ENCODE results near the gene HAUS2. TPM values are rescaled to one million over a fixed set of nuclear protein-coding genes. Genes with fewer than 3 reads are reported as not detected.

The HAUS2 gene
- total RNA-seq, 1 donor from 2014 or later: 23.5 TPM

DNA sequence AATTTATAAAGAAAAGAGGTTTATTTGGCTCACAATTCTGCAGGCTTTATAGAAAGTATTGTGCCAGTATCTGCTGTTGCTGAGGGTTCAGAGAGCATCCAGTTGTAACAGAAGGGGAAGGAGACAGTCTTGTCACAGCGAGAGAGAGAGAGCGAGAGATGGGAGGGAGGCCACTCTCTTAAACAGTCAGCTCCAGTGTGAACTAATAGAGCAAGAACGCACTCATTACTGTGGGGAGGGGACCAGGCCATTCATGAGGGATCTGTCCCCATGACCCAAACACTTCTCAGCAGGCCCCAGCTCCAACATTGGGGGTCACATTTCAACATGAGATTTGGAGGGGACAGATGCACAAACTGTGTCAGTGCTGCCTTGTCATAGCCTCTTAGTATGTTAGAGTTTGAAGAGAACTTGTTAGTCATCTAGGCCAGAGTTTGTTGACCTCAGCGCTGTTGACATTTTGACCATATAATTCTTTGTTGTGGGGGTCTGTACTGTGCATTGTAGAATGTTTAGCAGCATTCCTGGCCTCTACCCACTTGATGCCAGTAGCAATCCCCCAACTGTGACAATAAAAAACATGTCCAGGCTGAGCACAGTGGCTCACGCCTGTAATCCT, 42.1 kb downstream of the HAUS2 start:
- TF ChIP-seq, protein P1, sequence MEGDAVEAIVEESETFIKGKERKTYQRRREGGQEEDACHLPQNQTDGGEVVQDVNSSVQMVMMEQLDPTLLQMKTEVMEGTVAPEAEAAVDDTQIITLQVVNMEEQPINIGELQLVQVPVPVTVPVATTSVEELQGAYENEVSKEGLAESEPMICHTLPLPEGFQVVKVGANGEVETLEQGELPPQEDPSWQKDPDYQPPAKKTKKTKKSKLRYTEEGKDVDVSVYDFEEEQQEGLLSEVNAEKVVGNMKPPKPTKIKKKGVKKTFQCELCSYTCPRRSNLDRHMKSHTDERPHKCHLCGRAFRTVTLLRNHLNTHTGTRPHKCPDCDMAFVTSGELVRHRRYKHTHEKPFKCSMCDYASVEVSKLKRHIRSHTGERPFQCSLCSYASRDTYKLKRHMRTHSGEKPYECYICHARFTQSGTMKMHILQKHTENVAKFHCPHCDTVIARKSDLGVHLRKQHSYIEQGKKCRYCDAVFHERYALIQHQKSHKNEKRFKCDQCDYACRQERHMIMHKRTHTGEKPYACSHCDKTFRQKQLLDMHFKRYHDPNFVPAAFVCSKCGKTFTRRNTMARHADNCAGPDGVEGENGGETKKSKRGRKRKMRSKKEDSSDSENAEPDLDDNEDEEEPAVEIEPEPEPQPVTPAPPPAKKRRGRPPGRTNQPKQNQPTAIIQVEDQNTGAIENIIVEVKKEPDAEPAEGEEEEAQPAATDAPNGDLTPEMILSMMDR (IDR thresholded peaks at IDR 0.05; ENCODE audit: unreplicated experiment): no peak
- Mint-ChIP-seq H3K27ac (ENCODE audit: unreplicated experiment) (no peak overlapping the region), H3K27me3 (ENCODE audit: unreplicated experiment) (no peaks in the 10 kb centered on the region), H3K4me3 (ENCODE audit: unreplicated experiment) (no peak overlapping the region), H3K9me3 (ENCODE audit: unreplicated experiment) (no peaks in the 10 kb centered on the region), H3K4me1 (ENCODE audit: unreplicated experiment) (peaks cover 21% of the 10 kb centered on the region), H3K36me3 (ENCODE audit: low read depth, unreplicated experiment) (peaks cover 3% of the 10 kb centered on the region)
- DNase-seq (ENCODE audit: low spot score): no peak

DNA sequence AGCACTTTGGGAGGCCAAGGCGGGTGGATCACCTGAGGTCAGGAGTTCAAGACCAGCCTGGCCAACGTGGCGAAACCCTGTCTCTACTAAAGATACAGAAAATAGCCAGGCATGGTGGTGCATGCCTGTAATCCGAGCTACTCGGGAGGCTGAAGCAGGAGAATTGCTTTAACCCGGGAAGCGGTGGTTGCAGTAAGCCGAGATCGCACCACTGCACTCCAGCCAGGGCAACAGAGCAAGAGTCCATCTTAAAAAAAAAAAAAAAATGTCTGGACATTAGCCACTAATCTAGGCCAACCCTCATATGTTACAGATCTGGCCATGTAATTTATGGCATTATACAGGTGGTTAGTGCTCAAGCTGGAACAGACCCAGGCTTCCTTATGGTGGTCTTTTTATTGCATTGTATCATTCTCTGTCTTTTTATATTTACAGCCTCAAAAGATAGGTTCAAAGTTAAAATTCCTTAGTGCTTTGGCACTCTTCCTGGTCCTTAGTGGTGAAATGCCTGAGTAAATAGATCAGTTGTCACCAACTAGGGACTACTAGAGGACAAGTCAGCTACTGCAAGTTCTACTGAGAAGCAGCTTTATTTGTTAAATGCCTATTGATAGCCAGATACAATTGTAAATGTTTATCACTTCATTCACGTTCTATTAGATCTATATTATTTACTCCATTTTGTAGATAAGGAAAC, 42.7 kb downstream of the HAUS2 start:
- TF ChIP-seq, protein P1 (IDR thresholded peaks at IDR 0.05; ENCODE audit: unreplicated experiment): no peak
- H3K9me3 Mint-ChIP-seq (ENCODE audit: unreplicated experiment): no peaks in the 10 kb centered on the region
- H3K4me1 Mint-ChIP-seq (ENCODE audit: unreplicated experiment): peaks cover 21% of the 10 kb centered on the region
- H3K27ac Mint-ChIP-seq (ENCODE audit: unreplicated experiment): no peak overlapping the region
- no peaks in the 10 kb centered on the region for H3K27me3 Mint-ChIP-seq (ENCODE audit: unreplicated experiment)
- H3K4me3 Mint-ChIP-seq (ENCODE audit: unreplicated experiment): no peak overlapping the region
- peaks cover 3% of the 10 kb centered on the region for H3K36me3 Mint-ChIP-seq (ENCODE audit: low read depth, unreplicated experiment)
- DNase-seq (ENCODE audit: low spot score): no peak

DNA sequence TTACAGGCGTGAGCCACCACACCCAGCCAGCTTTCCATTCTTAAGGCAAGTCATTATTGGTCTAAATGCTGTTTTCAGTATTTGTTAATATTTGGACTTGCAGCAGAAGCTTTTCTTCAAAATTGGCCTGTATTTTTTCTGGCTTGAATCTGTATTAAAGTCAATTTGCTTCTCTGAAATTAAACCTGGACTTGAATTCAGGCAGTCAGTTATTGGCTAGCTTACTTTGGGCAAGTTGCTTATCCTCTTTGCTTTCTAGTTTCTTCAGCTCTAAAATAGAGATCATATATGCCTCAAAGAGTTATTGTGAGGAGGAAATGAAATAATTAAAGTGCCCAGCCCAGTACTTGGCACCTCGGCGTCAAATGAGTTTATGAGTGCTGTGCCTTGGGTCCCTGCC, 44.1 kb downstream of the HAUS2 start:
- H3K27me3 Mint-ChIP-seq (ENCODE audit: unreplicated experiment): no peaks in the 10 kb centered on the region
- H3K27ac Mint-ChIP-seq (ENCODE audit: unreplicated experiment): no peak overlapping the region
- no peak for DNase-seq (ENCODE audit: low spot score)
- H3K36me3 Mint-ChIP-seq (ENCODE audit: low read depth, unreplicated experiment): peaks cover 3% of the 10 kb centered on the region
- no peak overlapping the region for H3K4me3 Mint-ChIP-seq (ENCODE audit: unreplicated experiment)
- TF ChIP-seq, protein P1 (IDR thresholded peaks at IDR 0.05; ENCODE audit: unreplicated experiment): no peak
- H3K4me1 Mint-ChIP-seq (ENCODE audit: unreplicated experiment): peaks cover 21% of the 10 kb centered on the region
- H3K9me3 Mint-ChIP-seq (ENCODE audit: unreplicated experiment): no peaks in the 10 kb centered on the region

- Mint-ChIP-seq H3K4me1 (ENCODE audit: unreplicated experiment) (peaks cover 18% of the 10 kb centered on the region), H3K27ac (ENCODE audit: unreplicated experiment) (no peak overlapping the region), H3K36me3 (ENCODE audit: low read depth, unreplicated experiment) (peaks cover 3% of the 10 kb centered on the region), H3K4me3 (ENCODE audit: unreplicated experiment) (no peak overlapping the region), H3K27me3 (ENCODE audit: unreplicated experiment) (no peaks in the 10 kb centered on the region), H3K9me3 (ENCODE audit: unreplicated experiment) (no peaks in the 10 kb centered on the region)
- TF ChIP-seq, protein P1 (IDR thresholded peaks at IDR 0.05; ENCODE audit: unreplicated experiment): no peak
- DNase-seq (ENCODE audit: low spot score): no peak
Measured at GRCh38 chr15:42593143-42593542, 44.5 kb downstream of the HAUS2 start.

DNA sequence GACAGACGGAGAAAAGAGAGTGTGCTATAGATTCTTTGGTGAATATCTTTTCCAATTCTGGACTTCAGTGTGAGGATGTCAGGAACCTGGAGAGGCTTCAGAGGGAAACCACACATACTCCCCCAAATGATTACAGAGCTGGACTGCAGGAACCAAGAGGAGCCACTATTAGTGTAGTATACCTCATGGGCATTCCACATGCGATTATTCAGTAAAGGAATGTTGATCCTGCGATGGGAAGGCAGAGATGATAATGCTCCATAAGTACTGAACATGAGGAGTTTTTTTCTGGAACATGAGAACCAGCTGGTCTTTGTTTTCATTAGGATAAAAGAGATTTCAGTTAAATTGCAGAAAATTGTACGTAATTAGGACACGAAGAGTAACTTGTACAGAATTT, 45.5 kb downstream of the HAUS2 start:
- peaks cover 14% of the 10 kb centered on the region for H3K4me1 Mint-ChIP-seq (ENCODE audit: unreplicated experiment)
- peaks cover 3% of the 10 kb centered on the region for H3K36me3 Mint-ChIP-seq (ENCODE audit: low read depth, unreplicated experiment)
- H3K9me3 Mint-ChIP-seq (ENCODE audit: unreplicated experiment): no peaks in the 10 kb centered on the region
- H3K4me3 Mint-ChIP-seq (ENCODE audit: unreplicated experiment): no peak overlapping the region
- no peak overlapping the region for H3K27ac Mint-ChIP-seq (ENCODE audit: unreplicated experiment)
- no peaks in the 10 kb centered on the region for H3K27me3 Mint-ChIP-seq (ENCODE audit: unreplicated experiment)
- no peak for DNase-seq (ENCODE audit: low spot score)
- TF ChIP-seq, protein P1 (IDR thresholded peaks at IDR 0.05; ENCODE audit: unreplicated experiment): no peak
